ENCODE data around the gene TUBB. TPM values are rescaled to one million over a fixed set of nuclear protein-coding genes. Genes with fewer than 3 reads are reported as not detected.

Gene TUBB
- total RNA-seq, 2 experiments from 2014 or later = 1,556 to 1,579 TPM

DNA sequence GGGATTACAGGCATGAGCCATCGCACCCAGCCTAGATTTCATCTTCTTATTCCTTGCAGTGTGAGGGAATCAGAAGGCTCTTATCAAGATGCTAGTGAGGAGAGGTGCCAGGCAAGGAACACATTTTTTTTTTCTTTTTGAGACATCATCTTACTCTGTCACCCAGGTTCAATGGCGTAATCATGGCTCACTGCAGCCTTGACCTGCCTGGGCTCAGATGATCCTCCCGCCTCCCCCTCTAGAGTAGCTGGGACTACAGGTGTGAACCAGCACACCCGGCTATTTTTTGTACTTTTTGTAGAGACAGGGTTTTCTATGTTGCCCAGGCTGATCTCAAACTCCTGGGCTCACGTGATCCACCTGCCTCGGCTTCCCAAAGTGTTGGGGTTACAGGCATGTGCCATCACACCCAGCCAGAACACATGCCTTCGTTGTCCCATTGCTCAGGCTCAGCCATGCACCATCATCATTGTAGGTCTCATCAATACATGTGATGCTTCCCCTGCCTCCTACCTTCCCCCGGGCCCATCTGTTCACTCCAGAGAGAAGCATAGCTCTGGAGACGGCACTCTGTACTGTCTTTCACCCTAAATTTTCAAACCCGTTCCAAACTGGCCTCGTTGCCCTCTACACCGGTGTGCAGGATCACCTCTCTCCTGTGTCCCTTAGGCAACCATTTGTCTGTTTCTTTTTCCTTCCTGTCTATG, 12.2 kb downstream of the TUBB start:
- ATAC-seq = no peak
- H3K9me3 Mint-ChIP-seq = peaks cover 4% of the 10 kb centered on the region
- peaks cover 60% of the 10 kb centered on the region for H3K4me1 Mint-ChIP-seq (ENCODE audit: low read depth)
- peaks cover 66% of the 10 kb centered on the region for H3K36me3 Mint-ChIP-seq (ENCODE audit: low read depth)
- ChIA-PET POLR2A (interaction anchor here (0.7 to 22.1 kb wide), 10 partner anchors 10 to 141 kb away, joined by 3 to 500 read pairs (median 4); partner anchors contain the start of genes DHX16, IER3, MDC1 and TUBB), CTCF (interaction anchor here (1.0 to 25.8 kb wide), 17 partner anchors 10 to 363 kb away, joined by 3 to 704 read pairs (median 7); partner anchors contain the start of genes DHX16, MDC1, TUBB and VARS2)
- no peak overlapping the region for H3K27ac Mint-ChIP-seq
- no peak for DNase-seq
- H3K27me3 Mint-ChIP-seq = no peaks in the 10 kb centered on the region
- H3K4me3 Mint-ChIP-seq = no peak overlapping the region
- TF ChIP-seq, protein P1, sequence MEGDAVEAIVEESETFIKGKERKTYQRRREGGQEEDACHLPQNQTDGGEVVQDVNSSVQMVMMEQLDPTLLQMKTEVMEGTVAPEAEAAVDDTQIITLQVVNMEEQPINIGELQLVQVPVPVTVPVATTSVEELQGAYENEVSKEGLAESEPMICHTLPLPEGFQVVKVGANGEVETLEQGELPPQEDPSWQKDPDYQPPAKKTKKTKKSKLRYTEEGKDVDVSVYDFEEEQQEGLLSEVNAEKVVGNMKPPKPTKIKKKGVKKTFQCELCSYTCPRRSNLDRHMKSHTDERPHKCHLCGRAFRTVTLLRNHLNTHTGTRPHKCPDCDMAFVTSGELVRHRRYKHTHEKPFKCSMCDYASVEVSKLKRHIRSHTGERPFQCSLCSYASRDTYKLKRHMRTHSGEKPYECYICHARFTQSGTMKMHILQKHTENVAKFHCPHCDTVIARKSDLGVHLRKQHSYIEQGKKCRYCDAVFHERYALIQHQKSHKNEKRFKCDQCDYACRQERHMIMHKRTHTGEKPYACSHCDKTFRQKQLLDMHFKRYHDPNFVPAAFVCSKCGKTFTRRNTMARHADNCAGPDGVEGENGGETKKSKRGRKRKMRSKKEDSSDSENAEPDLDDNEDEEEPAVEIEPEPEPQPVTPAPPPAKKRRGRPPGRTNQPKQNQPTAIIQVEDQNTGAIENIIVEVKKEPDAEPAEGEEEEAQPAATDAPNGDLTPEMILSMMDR (IDR thresholded peaks at IDR 0.05) = no peak
- intact Hi-C loops (cut with micrococcal nuclease) = no loop called here

DNA sequence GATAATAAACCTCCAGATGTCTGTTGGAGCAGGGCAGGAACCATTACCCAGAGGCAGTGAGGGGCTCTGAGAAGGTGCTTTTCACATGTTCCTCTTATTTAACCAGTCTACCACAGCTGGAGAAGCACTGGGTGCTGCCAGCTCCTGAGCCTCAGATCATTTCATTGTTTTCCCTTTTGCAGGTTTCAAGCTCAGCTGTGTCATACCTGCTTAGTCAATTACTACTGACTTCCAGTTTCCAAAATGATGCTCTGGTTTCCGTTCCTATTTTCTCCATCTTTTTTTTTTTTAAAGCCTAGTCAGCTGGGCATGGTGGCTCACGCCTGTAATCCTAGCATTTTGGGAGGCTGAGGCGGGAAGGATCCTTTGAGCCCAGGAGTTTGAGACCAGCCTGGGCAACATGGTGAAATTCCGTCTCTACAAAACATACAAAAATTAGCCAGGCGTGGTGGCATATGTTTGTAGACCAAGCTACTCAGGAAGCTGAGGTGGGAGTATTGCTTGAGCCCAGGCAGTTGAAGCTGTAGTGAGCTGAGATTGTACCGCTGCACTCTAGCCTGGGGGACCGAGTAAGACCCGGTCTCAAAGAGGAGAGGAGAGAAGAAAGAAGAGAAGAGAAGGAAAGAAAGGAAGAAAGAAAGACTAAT, 15.6 kb downstream of the TUBB start:
- intact Hi-C loops (cut with micrococcal nuclease) = loop anchor here (5.0 kb wide), 2 partner anchors 77 to 142 kb away; no protein-coding TSS in a partner anchor

DNA sequence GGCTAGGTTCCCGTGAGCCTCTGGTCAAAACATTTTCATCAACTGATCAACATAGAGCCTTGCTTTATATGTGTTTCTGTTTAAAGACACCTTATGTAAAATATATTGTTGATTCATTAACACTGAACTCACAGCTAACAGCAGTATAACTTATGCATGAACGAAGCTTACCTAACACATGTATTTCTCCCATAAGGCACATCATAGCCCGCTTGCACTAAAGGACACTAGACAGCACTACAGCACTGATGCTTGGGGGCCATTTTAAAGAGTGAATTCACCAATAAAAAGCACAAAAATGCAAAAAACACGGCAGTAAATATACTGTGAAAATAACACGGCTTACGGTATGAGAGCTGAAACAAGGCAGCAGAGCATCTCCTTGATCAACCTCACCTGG, 18.4 kb downstream of the TUBB start:
- TF ChIP-seq, protein P1 (IDR thresholded peaks at IDR 0.05) = no peak
- ATAC-seq = no peak
- Mint-ChIP-seq H3K27ac (peak overlapping the region; percentile 49), H3K9me3 (peaks cover 8% of the 10 kb centered on the region), H3K4me3 (peak overlapping the region; percentile 24), H3K36me3 (ENCODE audit: low read depth) (peaks cover 89% of the 10 kb centered on the region), H3K27me3 (no peaks in the 10 kb centered on the region), H3K4me1 (ENCODE audit: low read depth) (peaks cover 77% of the 10 kb centered on the region)
- no peak for DNase-seq
- ChIA-PET CTCF (interaction anchor here (0.8 to 25.8 kb wide), 14 partner anchors 10 to 176 kb away, joined by 3 to 704 read pairs (median 4); partner anchors contain the start of genes DHX16, TUBB and VARS2), POLR2A (interaction anchor here (0.7 to 10.9 kb wide), 8 partner anchors 16 to 176 kb away, joined by 3 to 212 read pairs (median 9); partner anchors contain the start of genes MDC1, TUBB and VARS2)
- intact Hi-C loops (cut with micrococcal nuclease) = loop anchor here (5.0 kb wide), 2 partner anchors 74 to 139 kb away; no protein-coding TSS in a partner anchor

More for the DNA sequence above, 15.6 kb downstream of the TUBB start:
- ChIA-PET POLR2A (interaction anchor here (0.6 to 10.9 kb wide), 12 partner anchors 9 to 358 kb away, joined by 3 to 212 read pairs (median 4); partner anchors contain the start of genes DHX16, IER3, MDC1 and TUBB), CTCF (interaction anchor here (0.8 to 25.8 kb wide), 10 partner anchors 14 to 351 kb away, joined by 3 to 704 read pairs (median 7); partner anchors contain the start of genes DHX16 and TUBB)
- peak; percentile 9 for ATAC-seq
- DNase-seq = peak; percentile 46
- Mint-ChIP-seq H3K9me3 (peaks cover 8% of the 10 kb centered on the region), H3K4me1 (ENCODE audit: low read depth) (peaks cover 79% of the 10 kb centered on the region), H3K27ac (peak overlapping the region; percentile 94), H3K4me3 (peak overlapping the region; percentile 65), H3K36me3 (ENCODE audit: low read depth) (peaks cover 79% of the 10 kb centered on the region), H3K27me3 (no peaks in the 10 kb centered on the region)
- TF ChIP-seq, protein P1 (IDR thresholded peaks at IDR 0.05) = no peak

DNA sequence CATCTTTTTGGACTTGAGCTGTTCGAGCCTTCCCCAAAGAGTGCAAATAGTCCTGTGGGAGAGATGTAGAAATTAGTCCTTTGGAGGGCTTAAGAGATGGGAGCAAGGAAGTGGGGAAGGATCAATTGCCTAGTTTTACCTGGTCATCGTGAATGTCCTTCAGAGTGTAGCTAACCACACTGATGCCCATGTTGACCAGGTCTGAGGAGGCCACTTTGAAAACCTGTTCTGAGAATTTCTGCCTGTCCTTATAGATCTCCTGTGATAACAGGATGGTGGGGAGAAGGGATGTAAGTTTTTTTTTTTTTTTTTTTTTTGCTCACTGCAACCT, 20.4 kb downstream of the TUBB start:
- Mint-ChIP-seq H3K36me3 (ENCODE audit: low read depth) (peaks cover 85% of the 10 kb centered on the region), H3K27me3 (no peaks in the 10 kb centered on the region), H3K4me1 (ENCODE audit: low read depth) (peaks cover 73% of the 10 kb centered on the region), H3K4me3 (peak overlapping the region; percentile 99), H3K27ac (peak overlapping the region; percentile 87), H3K9me3 (peaks cover 8% of the 10 kb centered on the region)
- CTCF ChIA-PET = interaction anchor here (2.1 to 25.8 kb wide), 3 partner anchors 9 to 64 kb away, joined by 8 to 704 read pairs (median 24); partner anchors contain the start of gene DHX16
- DNase-seq = no peak
- ATAC-seq = no peak
- TF ChIP-seq, protein P1 (IDR thresholded peaks at IDR 0.05) = no peak
- POLR2A ChIA-PET = interaction anchor here (0.9 to 10.9 kb wide), 12 partner anchors 10 to 457 kb away, joined by 3 to 212 read pairs (median 4); partner anchors contain the start of gene MDC1
- intact Hi-C loops (cut with micrococcal nuclease) = loop anchor here (5.0 kb wide), 1 partner anchor 47 kb away; no protein-coding TSS in a partner anchor

Measured in activated CD8-positive, alpha-beta T cell treated with anti-CD3 and anti-CD28 coated beads for 36 hours (primary cell).